Left lung (tissue), 10 donors: Measurements from ENCODE around the gene AFMID. TPM values are rescaled to one million over a fixed set of nuclear protein-coding genes. Genes with fewer than 3 reads are reported as not detected.

Source experiments
- ATAC-seq: fragments of 200-7000 bp; cut with Tn5 transposase; one replicate; pipeline ENCODE4 v1.9.1; 2020; ENCODE audit warnings: moderate library complexity
- DNase-seq, 4 donors: peaks; one replicate each; pipeline ENCODE4 v3.0.0-alpha.2; 2013 to 2020
- H3K27ac ChIP-seq, 2 donors: fragments of 200-600 bp; sonication (generic) in 1 of 2; one replicate each; pipeline versions ENCODE4 v1.5.0 to v1.8.0; 2020 to 2021
- H3K27me3 ChIP-seq, 2 donors: fragments of 200-600 bp; sonication (generic) in 1 of 2; one replicate each; pipeline versions ENCODE4 v1.5.0 to v1.8.0; 2020 to 2021
- H3K36me3 ChIP-seq, 2 donors: fragments of 200-600 bp; sonication (generic) in 1 of 2; one replicate each; pipeline versions ENCODE4 v1.5.0 to v1.8.0; 2020 to 2021
- H3K4me1 ChIP-seq, 2 donors: fragments of 200-600 bp; one replicate each; pipeline ENCODE4 v1.8.0; 2021
- H3K4me3 ChIP-seq, 2 donors: fragments of 200-600 bp; sonication (generic) in 1 of 2; one replicate each; pipeline versions ENCODE4 v1.5.0 to v1.8.0; 2020 to 2021; ENCODE audit warnings: mild to moderate bottlenecking in 1 of 2
- H3K9me3 ChIP-seq, 2 donors: fragments of 200-600 bp; sonication (generic) in 1 of 2; one replicate each; pipeline versions ENCODE4 v1.5.0 to v1.8.0; 2020 to 2021
- intact Hi-C, 2 donors: fragments of 100-400 bp; cut with DNase I; formaldehyde crosslinking; loops; one replicate each; pipeline versions ENCODE4 v1.11.2 to v1.14.2; 2022
- polyA plus RNA-seq, 6 donors: library from polyadenylated mRNA; unstranded; fragments of 120-200 nt; gene quantifications; one replicate each; pipeline ENCODE4 v1.2.1, GENCODE V29; 2013; ENCODE audit not compliant: insufficient read length in 6 of 6
- total RNA-seq, 2 donors: library from RNA; stranded (reverse); fragmentation: NEBNext Ultra II Directional; extraction: Animal tissue kit (Norgen Biotek cat#: 25700); gene quantifications; one replicate each; pipeline ENCODE4 v1.2.1, GENCODE V29; 2021
- TF ChIP-seq, protein P1 (sequence below), 2 donors: fragments of 200-600 bp; sonication (generic) in 1 of 2; IDR thresholded peaks; one replicate each; pipeline versions ENCODE4 v1.5.0 to v1.8.0; 2021; ENCODE audit warnings: antibody characterized with exemption in 2 of 2
- donor health status: DM: no; HTN: yes; CAD: no.
- donor health status: DM: no; HTN: no; CAD: no.

The AFMID gene
- total and polyA plus RNA-seq, 8 donors = 31.3 to 58.9 (median 50.9) TPM

DNA sequence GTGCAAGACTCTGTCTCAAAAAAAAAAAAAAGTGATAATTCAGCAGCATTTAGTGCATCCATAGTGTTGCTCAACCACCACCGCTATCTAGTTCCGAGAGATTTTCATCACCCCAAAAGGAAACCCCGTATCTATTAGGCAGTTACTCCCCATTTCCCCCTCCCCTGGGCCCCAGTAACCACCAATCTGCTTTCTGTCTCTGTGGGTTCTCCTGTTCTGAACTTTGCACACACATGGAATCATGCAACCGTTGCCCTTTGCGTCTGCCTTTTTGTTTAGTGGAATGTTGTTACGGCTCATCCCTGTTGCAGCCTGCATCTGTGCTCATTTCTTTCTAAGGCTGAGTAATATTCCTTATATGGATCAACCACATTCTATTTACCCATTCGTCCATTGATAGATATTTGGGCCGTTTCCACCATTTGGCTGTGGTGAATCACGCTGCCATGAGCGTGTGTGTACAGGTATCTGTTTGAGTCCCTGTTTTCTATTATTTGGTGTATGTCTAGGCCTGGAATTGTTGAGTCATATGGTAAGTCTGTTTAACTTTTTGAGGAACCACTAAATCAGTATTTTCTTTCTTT, 27.5 kb upstream of the AFMID start:
- DNase-seq (no peak), ATAC-seq (peak; percentile 12)
- no peaks in the 10 kb centered on the region for H3K9me3 ChIP-seq
- no peaks in the 10 kb centered on the region for H3K27me3 ChIP-seq
- peaks cover 0 to 18% of the 10 kb centered on the region in 2 donors for H3K4me1 ChIP-seq
- TF ChIP-seq, protein P1, sequence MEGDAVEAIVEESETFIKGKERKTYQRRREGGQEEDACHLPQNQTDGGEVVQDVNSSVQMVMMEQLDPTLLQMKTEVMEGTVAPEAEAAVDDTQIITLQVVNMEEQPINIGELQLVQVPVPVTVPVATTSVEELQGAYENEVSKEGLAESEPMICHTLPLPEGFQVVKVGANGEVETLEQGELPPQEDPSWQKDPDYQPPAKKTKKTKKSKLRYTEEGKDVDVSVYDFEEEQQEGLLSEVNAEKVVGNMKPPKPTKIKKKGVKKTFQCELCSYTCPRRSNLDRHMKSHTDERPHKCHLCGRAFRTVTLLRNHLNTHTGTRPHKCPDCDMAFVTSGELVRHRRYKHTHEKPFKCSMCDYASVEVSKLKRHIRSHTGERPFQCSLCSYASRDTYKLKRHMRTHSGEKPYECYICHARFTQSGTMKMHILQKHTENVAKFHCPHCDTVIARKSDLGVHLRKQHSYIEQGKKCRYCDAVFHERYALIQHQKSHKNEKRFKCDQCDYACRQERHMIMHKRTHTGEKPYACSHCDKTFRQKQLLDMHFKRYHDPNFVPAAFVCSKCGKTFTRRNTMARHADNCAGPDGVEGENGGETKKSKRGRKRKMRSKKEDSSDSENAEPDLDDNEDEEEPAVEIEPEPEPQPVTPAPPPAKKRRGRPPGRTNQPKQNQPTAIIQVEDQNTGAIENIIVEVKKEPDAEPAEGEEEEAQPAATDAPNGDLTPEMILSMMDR (IDR thresholded peaks at IDR 0.05) = no peak
- H3K4me3 ChIP-seq = no peak overlapping the region
- H3K36me3 ChIP-seq = no peaks in the 10 kb centered on the region
- intact Hi-C loops = no loop called here
- no peak overlapping the region for H3K27ac ChIP-seq

DNA sequence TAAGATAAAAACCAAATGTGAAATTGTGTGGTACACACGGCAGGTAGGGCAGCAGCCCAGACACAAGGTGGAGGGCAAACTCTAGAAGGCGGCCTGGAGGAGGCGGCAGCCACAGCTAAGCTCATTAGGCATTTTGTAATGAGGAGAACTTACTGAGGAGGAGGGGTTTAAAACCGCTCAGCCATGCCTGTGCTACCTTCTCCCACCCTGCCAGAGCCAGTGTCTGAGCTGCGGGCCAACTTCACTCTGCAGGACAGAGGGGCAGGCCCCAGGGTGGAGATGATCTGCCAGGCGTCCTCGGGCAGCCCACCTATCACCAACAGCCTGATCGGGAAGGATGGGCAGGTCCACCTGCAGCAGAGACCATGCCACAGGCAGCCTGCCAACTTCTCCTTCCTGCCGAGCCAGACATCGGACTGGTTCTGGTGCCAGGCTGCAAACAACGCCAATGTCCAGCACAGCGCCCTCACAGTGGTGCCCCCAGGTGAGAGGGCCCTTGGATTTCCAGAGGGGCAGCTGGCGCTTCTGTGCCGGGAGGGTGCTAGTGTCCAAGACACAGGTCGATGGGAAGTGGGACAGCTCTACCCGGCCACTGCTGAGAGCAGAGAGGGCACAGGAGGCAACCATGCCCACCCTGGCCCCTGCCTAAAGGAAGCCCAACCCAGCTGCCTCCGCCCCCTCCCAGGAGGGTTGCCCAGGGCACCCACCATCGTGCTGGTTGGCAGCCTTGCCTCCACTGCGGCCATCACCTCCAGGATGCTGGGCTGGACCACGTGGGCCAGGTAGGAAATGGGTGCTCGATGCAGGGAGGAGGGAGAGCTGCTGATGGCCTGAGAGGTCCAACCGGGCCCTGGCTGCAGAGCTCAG, 23.0 kb upstream of the AFMID start:
- Histone ChIP-seq H3K27me3 (no peaks in the 10 kb centered on the region), H3K4me3 (no peak overlapping the region), H3K36me3 (no peaks in the 10 kb centered on the region), H3K27ac (no peak overlapping the region), H3K4me1 (peaks cover 0 to 17% of the 10 kb centered on the region in 2 donors), H3K9me3 (no peaks in the 10 kb centered on the region)
- DNase-seq (no peak), ATAC-seq (no peak)
- intact Hi-C loops = no loop called here
- TF ChIP-seq, protein P1 (IDR thresholded peaks at IDR 0.05) = no peak

DNA sequence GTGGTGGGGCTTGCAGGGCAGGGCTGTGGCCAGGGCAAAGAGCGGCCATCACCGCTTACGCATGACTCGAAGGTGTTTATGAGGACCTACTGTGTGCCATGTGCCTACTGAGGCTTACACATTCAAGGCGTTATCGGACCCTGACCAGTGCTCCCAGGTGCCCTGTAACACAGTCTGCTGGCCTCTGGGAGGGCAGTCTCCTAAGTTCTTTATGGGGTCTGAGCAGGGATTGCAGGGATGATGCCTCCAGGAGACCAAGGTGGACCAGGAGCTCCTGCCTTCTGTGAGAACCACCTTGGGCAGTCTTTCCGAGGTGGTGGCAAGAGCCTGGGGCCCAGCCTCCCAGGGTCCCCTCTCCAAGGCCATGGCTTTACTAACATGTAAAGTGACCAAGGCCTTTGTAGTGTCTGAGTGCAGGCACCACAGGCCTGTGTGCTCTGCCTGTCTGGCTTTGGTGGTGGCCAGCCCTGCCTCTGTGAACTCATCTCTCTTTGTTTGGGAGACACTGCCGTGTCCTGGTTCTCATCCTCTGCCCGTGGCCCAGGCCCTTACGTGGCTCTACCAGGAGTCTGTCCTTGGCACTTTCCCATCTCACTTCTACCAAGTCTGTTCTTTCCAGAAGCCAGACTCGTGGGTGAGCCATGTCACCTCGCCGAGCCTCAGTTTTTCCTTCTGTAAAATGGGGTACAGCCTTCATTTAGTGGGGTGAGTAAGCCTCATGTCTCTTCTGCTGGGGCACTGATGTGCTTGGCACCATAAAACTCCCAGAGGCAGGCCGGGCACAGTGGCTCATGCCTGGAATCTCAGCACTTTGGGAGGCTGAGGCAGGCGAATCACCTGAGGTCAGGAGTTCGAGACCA, 22.2 kb upstream of the AFMID start:
- no peak for ATAC-seq
- peaks cover 6 to 17% of the 10 kb centered on the region in 2 donors for H3K4me1 ChIP-seq
- H3K27me3 ChIP-seq = no peaks in the 10 kb centered on the region
- no peak for DNase-seq
- intact Hi-C loops = no loop called here
- no peak overlapping the region for H3K27ac ChIP-seq
- H3K9me3 ChIP-seq = no peaks in the 10 kb centered on the region
- H3K36me3 ChIP-seq = no peaks in the 10 kb centered on the region
- H3K4me3 ChIP-seq = no peak overlapping the region
- TF ChIP-seq, protein P1 (IDR thresholded peaks at IDR 0.05) = no peak

DNA sequence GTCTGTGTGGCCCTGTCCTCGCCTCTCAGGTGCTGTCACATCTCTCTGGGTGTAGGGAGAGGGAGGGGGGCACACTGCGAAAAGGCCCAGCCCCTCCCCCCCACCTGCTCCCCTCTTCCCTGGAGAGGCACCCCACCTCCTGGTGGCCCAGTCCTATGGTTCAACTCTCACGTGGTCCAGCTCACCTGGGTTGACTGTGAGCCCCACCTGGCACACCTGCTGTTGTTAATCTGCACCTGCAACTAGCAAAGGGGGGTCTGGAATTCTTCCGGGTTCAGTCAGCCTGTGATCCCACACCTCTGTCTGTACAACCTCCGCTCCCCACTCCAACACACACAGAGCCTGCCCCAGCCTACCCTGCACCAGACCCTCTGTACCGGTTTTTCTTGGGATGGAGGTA, 20.7 kb upstream of the AFMID start:
- Histone ChIP-seq H3K4me1 (peaks cover 6 to 31% of the 10 kb centered on the region in 2 donors), H3K9me3 (no peaks in the 10 kb centered on the region), H3K27ac (no peak overlapping the region), H3K27me3 (no peaks in the 10 kb centered on the region), H3K4me3 (no peak overlapping the region), H3K36me3 (peaks cover 0 to 10% of the 10 kb centered on the region in 2 donors)
- DNase-seq (no peak), ATAC-seq (no peak)
- intact Hi-C loops = no loop called here
- TF ChIP-seq, protein P1 (IDR thresholded peaks at IDR 0.05) = no peak
